GM18858 (cell line): ENCODE measurements around the gene GPR173.

Source experiments
- ATAC-seq: cut with Tn5 transposase; IDR thresholded peaks from one replicate; pipeline ENCODE4 v1.9.1; 2021; ENCODE audit not compliant: unreplicated experiment

The GPR173 gene

DNA sequence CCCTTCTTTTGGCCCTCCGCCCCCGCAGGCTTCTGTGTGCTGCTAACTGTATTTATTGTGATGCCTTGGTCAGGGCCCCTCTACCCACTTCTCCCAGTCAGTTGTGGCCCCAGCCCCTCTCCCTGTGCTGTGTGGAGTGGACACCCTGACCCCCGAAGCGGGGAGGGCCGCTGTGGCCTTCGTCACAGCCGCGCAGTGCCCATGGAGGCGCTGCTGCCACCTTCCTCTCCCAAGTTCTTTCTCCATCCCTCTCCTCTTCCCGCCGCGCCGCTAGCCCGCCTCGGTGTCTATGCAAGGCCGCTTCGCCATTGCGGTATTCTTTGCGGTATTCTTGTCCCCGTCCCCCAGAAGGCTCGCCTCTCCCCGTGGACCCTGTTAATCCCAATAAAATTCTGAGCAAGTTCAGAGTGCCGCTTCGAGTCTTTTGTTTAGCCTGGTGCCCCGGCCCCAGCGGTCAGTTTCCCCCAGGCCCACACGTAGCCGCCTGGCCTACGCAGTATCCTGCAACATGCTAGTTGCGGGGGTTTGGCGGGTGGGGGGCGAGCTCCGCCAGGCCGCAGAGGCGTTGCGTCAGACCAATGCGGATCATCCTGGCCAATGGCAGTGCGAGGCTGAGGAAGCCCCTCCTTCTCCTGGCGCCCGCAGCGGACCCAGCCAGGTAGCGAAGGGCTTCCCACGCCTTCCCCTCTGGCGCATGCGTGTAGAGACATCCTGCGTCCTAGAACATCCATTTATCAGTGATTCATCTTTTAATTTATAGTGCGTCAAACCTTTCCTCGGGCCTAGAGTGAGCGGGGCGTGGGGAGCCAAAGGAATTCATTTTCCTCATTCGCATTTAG, 39.8 kb downstream of the GPR173 start:
- ATAC-seq: peak; percentile 38

- no peak for ATAC-seq
Measured at GRCh38 chrX:53089224-53089842, 40.7 kb downstream of the GPR173 start.

DNA sequence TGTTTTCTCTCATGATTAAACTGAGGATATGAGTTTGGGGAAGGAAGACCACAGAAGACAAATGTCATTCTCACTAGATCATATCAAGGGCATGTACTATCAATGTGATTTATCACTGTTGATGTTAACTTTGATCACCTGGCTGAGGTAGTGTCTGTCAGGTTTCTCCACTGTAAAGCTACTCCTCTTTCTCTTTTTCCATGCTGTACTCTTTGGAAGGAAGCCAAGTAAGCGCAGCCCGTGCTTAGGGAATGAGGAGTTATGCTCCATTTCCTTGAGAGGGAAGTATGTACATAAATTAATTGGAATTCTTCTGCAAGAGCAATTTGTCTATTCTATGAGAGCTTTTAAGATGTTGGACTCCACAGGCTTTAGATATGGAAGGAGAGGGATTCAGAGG, 41.3 kb downstream of the GPR173 start:
- no peak for ATAC-seq

DNA sequence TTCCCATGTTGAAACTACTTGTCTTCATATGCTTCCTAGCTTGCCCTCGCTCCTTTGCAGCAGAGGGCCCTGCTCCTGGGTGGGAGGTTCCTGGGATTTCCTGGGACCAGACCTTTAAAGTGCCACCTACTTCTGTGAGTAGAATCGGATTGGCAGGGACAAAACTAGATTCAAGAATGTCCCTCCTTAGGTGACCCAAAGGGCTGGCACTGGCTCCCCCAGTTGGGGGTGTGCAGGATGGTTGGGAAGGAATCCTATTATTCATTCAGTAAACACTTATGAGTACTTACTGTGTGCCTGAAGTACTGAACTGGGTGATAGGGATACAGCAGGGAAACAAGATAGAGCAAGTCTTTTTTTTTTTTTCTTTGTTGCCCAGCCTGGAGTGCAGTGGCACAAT, 42.8 kb downstream of the GPR173 start:
- no peak for ATAC-seq

DNA sequence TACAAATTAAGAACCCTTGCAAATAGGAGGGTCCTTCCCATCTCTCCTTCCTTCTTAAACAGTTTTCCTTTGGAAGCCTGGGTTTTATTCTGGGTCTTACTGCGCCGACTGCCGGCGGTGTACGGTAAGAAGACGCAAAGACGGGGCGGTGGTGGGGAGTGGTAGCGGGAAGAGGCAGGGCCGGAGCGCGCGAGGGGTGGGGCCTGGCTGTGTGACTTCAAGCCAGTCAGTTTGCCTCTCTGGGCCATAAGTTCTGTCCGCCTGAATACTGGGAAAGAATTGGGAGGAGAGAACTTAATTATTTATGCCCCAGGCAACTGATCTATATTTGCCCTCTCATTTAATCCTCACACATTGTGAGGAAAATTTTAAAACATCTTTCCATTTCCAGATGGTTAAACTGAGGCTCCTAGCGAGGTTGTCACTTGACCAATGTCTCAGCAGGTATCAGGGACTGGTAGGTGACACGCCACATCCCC, 44.6 kb downstream of the GPR173 start:
- ATAC-seq: no peak

GRCh38 chrX:53093748-53094581, 45.4 kb downstream of the GPR173 start, which contains the start of gene KANTR:
Gene KANTR (plus strand): TSS chrX:53094142. CDS start chrX:53124273, 30,131 bp downstream.
- peak; percentile 74 for ATAC-seq

DNA sequence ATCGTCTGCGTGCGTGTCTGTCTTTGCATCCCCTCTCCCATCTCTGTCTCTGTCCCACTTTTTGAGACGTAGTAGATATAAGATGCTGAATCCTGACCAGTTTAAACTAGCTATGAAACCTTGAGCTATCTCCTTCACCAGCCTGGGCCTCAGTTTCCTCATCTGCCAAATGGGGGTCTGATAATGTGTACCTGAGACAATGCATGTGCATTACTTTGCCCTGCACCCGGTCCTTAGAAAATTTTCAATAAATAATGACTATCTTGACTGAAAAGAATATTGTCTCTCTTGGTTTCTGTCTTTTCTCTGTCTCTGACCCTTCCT, 46.0 kb downstream of the GPR173 start:
- ATAC-seq: no peak

- ATAC-seq: no peak
Measured at GRCh38 chrX:53095796-53096195, 47.2 kb downstream of the GPR173 start.

DNA sequence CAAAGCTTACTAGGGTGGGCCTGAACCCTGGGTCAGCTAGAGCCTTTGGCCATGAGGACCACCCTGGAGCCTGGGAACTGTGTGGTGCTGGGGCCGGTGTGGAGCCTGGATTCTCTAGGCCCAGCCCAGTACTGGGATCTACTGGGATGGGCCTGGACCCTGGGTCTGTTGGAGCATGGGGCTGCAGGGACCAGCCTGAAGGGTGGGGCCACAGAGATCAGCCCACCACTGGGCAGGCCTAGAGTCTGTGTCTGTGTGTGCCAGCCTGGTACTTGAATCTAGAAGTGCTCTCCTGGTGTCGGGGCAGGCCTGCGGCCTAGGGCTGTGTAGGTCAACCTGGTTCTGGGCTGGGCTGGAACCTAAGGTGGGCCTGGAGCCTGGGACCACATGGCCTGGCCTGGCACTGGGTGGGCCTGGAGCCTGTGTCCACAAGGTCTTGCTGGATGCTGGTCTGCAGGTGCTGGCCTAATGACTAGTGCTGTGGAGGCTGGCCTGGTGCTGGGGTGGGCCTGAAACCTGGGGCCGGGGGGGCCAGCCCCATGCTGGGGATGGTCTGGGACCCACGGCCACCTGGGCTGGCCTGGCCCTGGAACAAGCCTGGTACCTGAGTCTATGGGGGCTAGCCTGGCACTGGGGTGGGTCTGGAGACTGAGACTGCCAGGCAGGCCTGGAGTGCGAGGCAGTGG, 66.4 kb downstream of the GPR173 start:
- no peak for ATAC-seq

- ATAC-seq: no peak
Measured at GRCh38 chrX:53115550-53115874, 66.9 kb downstream of the GPR173 start.

- ATAC-seq: no peak
Measured at GRCh38 chrX:53116101-53116500, 67.5 kb downstream of the GPR173 start.

DNA sequence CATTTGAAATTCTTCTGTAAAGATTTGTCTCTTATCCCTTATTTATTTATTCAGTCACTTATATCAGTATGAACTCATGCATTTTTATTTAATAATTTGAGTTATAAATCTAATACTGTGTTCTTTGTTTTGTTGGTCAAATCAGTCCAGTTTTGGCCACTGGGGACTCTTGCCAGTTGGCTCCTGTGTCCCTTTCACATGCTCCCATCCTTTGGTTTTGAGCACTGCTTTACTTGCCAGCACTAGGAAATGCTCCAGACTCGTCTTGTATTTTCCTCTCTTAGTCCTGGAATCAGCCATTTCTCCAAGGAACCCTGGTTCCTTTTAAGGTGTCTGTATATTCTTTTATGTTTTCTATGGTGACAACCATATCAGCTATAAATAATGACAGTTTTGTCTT, 73.4 kb downstream of the GPR173 start:
- no peak for ATAC-seq

GRCh38 chrX:53125506-53125905, 76.9 kb downstream of the GPR173 start:
- no peak for ATAC-seq

GRCh38 chrX:53126377-53126776, 77.8 kb downstream of the GPR173 start:
- ATAC-seq: no peak

DNA sequence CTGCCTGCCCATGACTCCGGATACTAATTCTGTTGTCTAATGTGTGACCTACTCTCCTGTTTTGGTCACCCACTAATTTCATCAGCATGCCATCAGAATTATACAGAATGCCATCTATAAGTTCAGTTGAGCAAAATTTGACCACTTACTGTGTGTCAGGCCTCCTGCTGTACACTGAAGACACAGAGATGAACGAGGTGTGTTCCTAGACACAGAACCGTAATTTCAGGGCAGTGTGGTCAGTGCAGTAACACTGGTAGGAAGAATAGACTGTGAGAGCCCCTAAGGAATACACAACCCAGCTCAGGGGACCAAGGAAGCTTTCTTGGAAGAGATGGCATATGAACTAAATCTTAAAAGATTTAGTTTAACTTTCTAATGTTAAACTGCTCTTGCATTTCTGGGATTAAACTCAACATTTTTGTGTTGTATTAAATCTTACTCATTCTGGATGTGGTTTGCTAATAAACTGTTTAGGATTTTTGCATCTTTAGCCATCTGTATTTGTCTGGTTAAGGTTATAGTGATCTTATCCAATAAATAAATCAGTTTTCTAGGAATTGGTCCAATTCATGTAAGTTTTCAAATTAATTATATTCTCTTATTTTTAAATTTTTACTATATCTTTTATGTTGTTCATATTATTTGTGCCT, 79.6 kb downstream of the GPR173 start:
- no peak for ATAC-seq
